ENCODE results near the gene GPR132.
"Not testable (repeated sequence)": the region's sequence is repeated elsewhere in the genome, so short reads cannot be mapped to it uniquely, and the experiment has no call there.

GPR132 gene

GRCh38 chr14:105046891-105047282, 18.3 kb downstream of the GPR132 start:
- DNase-seq (ENCODE audit: low read depth): no peak

GRCh38 chr14:105045710-105046326, 19.4 kb downstream of the GPR132 start:
- peak; percentile 82 for TF ChIP-seq CTCF (IDR thresholded peaks at IDR 0.05; ENCODE audit: low read length, missing control alignments)
- no peak overlapping the region for H3K4me3 ChIP-seq (replicated peaks; ENCODE audit: low read depth, low read length)
- DNase-seq (ENCODE audit: low read depth): peak; percentile 83

More at GRCh38 chr14:105046891-105047282, 18.3 kb downstream of the GPR132 start:
- no peak for TF ChIP-seq CTCF (IDR thresholded peaks at IDR 0.05; ENCODE audit: low read length, missing control alignments)
- no peak overlapping the region for H3K4me3 ChIP-seq (replicated peaks; ENCODE audit: low read depth, low read length)

GRCh38 chr14:105043641-105044040, 21.6 kb downstream of the GPR132 start:
- TF ChIP-seq CTCF (IDR thresholded peaks at IDR 0.05; ENCODE audit: low read length, missing control alignments): no peak
- H3K4me3 ChIP-seq (replicated peaks; ENCODE audit: low read depth, low read length): no peak overlapping the region
- no peak for DNase-seq (ENCODE audit: low read depth)

- no peak overlapping the region for H3K4me3 ChIP-seq (replicated peaks; ENCODE audit: low read depth, low read length)
- no peak for TF ChIP-seq CTCF (IDR thresholded peaks at IDR 0.05; ENCODE audit: low read length, missing control alignments)
- DNase-seq (ENCODE audit: low read depth): no peak
These were observed 22.4 kb downstream of the GPR132 start for GRCh38 chr14:105042813-105043212.

GRCh38 chr14:105041841-105042765, 23.1 kb downstream of the GPR132 start:
- TF ChIP-seq CTCF (IDR thresholded peaks at IDR 0.05; ENCODE audit: low read length, missing control alignments): no peak
- no peak for DNase-seq (ENCODE audit: low read depth)
- H3K4me3 ChIP-seq (replicated peaks; ENCODE audit: low read depth, low read length): no peak overlapping the region

- no peak for DNase-seq (ENCODE audit: low read depth)
- H3K4me3 ChIP-seq (replicated peaks; ENCODE audit: low read depth, low read length): no peak overlapping the region
- TF ChIP-seq CTCF (IDR thresholded peaks at IDR 0.05; ENCODE audit: low read length, missing control alignments): no peak
These were observed 25.6 kb downstream of the GPR132 start for GRCh38 chr14:105039458-105040205.

GRCh38 chr14:105035616-105036015, 29.6 kb downstream of the GPR132 start:
- not testable (repeated sequence) for DNase-seq (ENCODE audit: low read depth); H3K4me3 ChIP-seq (replicated peaks; ENCODE audit: low read depth, low read length)
